C4-2B (cell line): ENCODE measurements around the gene HS1BP3.

Experiments
- CTCF ChIP-seq: fragments of 450-650 bp; conservative IDR thresholded peaks from 2 replicates; pipeline ENCODE4 v1.5.1; 2017; ENCODE audit warnings: mild to moderate bottlenecking
- ZFX ChIP-seq: fragments of 450-650 bp; IDR thresholded peaks from 2 replicates; pipeline ENCODE4 v1.6.1; 2017

- TF ChIP-seq CTCF (no peak), ZFX (no peak)
These were observed 14.5 kb upstream of the HS1BP3 start for GRCh38 chr2:20665243-20666004.
